Ascending aorta (tissue), 2 donors: Measurements from ENCODE around the gene GNPTG. TPM values are rescaled to one million over a fixed set of nuclear protein-coding genes. Genes with fewer than 3 reads are reported as not detected.

ENCODE experiments used
- DNase-seq, 2 donors: peaks; one replicate each; pipeline ENCODE4 v3.0.0-alpha.2; 2019; ENCODE audit warnings: low spot score in 2 of 2
- H3K27ac ChIP-seq, 2 donors: fragments of 200-600 bp; sonication (generic); one replicate each; pipeline ENCODE4 v1.5.1; 2016 to 2017; ENCODE audit warnings: mild to moderate bottlenecking in 1 of 2
- H3K27me3 ChIP-seq: fragments of 200-600 bp; sonication (generic); one replicate; pipeline ENCODE4 v1.5.1; 2017
- H3K36me3 ChIP-seq, 2 donors: fragments of 200-600 bp; sonication (generic); one replicate each; pipeline ENCODE4 v1.5.1; 2016
- H3K4me1 ChIP-seq, 2 donors: fragments of 200-600 bp; sonication (generic); one replicate each; pipeline ENCODE4 v1.5.1; 2016 to 2017; ENCODE audit warnings: mild to moderate bottlenecking in 1 of 2
- H3K4me3 ChIP-seq, 2 donors: fragments of 200-600 bp; sonication (generic); one replicate each; pipeline ENCODE4 v1.5.1; 2016 to 2017; ENCODE audit warnings: mild to moderate bottlenecking in 1 of 2
- H3K9me3 ChIP-seq, 2 donors: fragments of 200-600 bp; sonication (generic); one replicate each; pipeline ENCODE4 v1.5.1; 2016
- CTCF ChIP-seq, 3 experiments: fragments of 200-600 bp in 2 of 3; fragments of 450-650 bp in 1 of 3; sonication (generic) in 2 of 3; IDR thresholded peaks; one replicate each; pipeline ENCODE4 v1.5.1; 2016 to 2019; ENCODE audit warnings: antibody characterized with exemption in 3 of 3, mild to moderate bottlenecking in 1 of 3, moderate library complexity in 1 of 3
- intact Hi-C: fragments of 100-400 bp; cut with DNase I; formaldehyde crosslinking; loops from one replicate; pipeline ENCODE4 v1.15.1; 2023
- total RNA-seq: library from RNA; depleted of rRNA; stranded (reverse); fragments of >200 nt; gene quantifications from one replicate; pipeline ENCODE4 v1.1.0, GENCODE V29; 2016

The GNPTG gene
- total RNA-seq, result 86.6 TPM

GRCh38 chr16:1351582-1352362 is at the start of gene GNPTG, which contains the start of gene TSR3:
Gene GNPTG (plus strand): TSS chr16:1351931. CDS start chr16:1351966, 35 bp downstream.
Gene TSR3 (minus strand): TSS chr16:1351878. CDS start chr16:1351804, 74 bp downstream.
- TF ChIP-seq CTCF (IDR thresholded peaks at IDR 0.05), result no peak
- Histone ChIP-seq H3K4me1 (peaks cover 9 to 16% of the 10 kb centered on the region in 2 donors), H3K9me3 (no peaks in the 10 kb centered on the region), H3K27ac (peak within 1 kb of the TSS in 1 of 2 donors; percentile 33), H3K27me3 (no peaks in the 10 kb centered on the region), H3K36me3 (peaks cover 11 to 27% of the 10 kb centered on the region in 2 donors), H3K4me3 (peak within 1 kb of the TSS; percentile 92 to 93)
- peak in 1 of 2 donors; percentile 89 for DNase-seq
- intact Hi-C loops, result loop anchor here (1.0 to 5.0 kb wide), 3 partner anchors 28 to 71 kb away; partner anchors contain the start of gene UQCC4

DNA sequence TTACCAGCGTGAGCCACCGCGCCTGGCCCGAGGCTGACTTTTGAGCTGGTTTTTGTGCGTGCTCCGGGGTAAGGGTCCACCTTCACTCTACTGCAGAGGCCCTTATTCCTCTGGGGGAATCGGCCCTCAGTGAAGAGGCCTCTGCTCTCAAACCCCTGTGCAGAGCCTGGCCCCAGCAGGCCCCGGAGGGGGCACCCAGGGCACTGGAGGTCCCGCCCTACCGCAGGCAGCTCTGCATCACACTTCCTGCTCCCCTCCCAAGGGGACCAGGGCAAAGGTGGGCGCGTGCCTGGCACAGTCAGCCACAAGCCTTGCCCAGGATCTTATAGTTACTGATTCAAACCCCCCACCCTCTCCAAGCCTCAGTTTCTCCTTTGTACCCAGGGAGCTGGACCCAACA is 45.9 kb upstream of the GNPTG start:
- intact Hi-C loops, result loop anchor here (5.0 kb wide), 1 partner anchor 306 kb away; the partner anchor contains the start of genes CRAMP1 and IFT140

GRCh38 chr16:1306334-1306733 is 45.4 kb upstream of the GNPTG start:
- H3K27ac ChIP-seq, result no peak overlapping the region
- DNase-seq, result no peak
- peaks cover 9 to 10% of the 10 kb centered on the region in 2 donors for H3K4me1 ChIP-seq
- no peaks in the 10 kb centered on the region for H3K36me3 ChIP-seq
- intact Hi-C loops, result loop anchor here (5.0 kb wide), 1 partner anchor 306 kb away; the partner anchor contains the start of genes CRAMP1 and IFT140
- H3K27me3 ChIP-seq, result no peaks in the 10 kb centered on the region
- TF ChIP-seq CTCF (IDR thresholded peaks at IDR 0.05), result no peak
- no peak overlapping the region for H3K4me3 ChIP-seq
- H3K9me3 ChIP-seq, result no peaks in the 10 kb centered on the region

More for the DNA sequence above, 45.9 kb upstream of the GNPTG start:
- Histone ChIP-seq H3K9me3 (no peaks in the 10 kb centered on the region), H3K36me3 (no peaks in the 10 kb centered on the region), H3K27me3 (peaks cover 2% of the 10 kb centered on the region), H3K27ac (no peak overlapping the region), H3K4me3 (no peak overlapping the region), H3K4me1 (peaks cover 6 to 7% of the 10 kb centered on the region in 2 donors)
- no peak for DNase-seq
- no peak for TF ChIP-seq CTCF (IDR thresholded peaks at IDR 0.05)

- Histone ChIP-seq H3K9me3 (no peaks in the 10 kb centered on the region), H3K36me3 (peaks cover 0 to 9% of the 10 kb centered on the region in 2 donors), H3K27me3 (no peaks in the 10 kb centered on the region), H3K4me3 (peak overlapping the region; percentile 83 to 91), H3K27ac (peak overlapping the region; percentile 96 to 99), H3K4me1 (peaks cover 21 to 23% of the 10 kb centered on the region in 2 donors)
- no peak for DNase-seq
- no peak for TF ChIP-seq CTCF (IDR thresholded peaks at IDR 0.05)
- intact Hi-C loops, result loop anchor here (5.0 kb wide), 1 partner anchor 304 kb away; the partner anchor contains the start of genes CRAMP1 and IFT140
These were observed 43.4 kb upstream of the GNPTG start for GRCh38 chr16:1308036-1308976.
